ENCODE data around the gene LRP1B.

- TF ChIP-seq, protein P1, sequence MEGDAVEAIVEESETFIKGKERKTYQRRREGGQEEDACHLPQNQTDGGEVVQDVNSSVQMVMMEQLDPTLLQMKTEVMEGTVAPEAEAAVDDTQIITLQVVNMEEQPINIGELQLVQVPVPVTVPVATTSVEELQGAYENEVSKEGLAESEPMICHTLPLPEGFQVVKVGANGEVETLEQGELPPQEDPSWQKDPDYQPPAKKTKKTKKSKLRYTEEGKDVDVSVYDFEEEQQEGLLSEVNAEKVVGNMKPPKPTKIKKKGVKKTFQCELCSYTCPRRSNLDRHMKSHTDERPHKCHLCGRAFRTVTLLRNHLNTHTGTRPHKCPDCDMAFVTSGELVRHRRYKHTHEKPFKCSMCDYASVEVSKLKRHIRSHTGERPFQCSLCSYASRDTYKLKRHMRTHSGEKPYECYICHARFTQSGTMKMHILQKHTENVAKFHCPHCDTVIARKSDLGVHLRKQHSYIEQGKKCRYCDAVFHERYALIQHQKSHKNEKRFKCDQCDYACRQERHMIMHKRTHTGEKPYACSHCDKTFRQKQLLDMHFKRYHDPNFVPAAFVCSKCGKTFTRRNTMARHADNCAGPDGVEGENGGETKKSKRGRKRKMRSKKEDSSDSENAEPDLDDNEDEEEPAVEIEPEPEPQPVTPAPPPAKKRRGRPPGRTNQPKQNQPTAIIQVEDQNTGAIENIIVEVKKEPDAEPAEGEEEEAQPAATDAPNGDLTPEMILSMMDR (IDR thresholded peaks at IDR 0.05) = no peak
- no peak for TF ChIP-seq POLR2A (IDR thresholded peaks at IDR 0.05)
Measured at GRCh38 chr2:141810148-141810547, 320.7 kb downstream of the LRP1B start.

All from thyroid gland (tissue), 4 donors.